H1 (cell line): ENCODE measurements around the gene CGNL1. TPM values are rescaled to one million over a fixed set of nuclear protein-coding genes. Genes with fewer than 3 reads are reported as not detected.

Experiments used
- CTCF ChIA-PET: fragments of 300-600 bp; sonication (Branson Sonifier 250); formaldehyde crosslinking; loops from one replicate; lab custom pipeline; 2021; ENCODE audit not compliant: partially characterized antibody; lab: Charles Lee
- POLR2A ChIA-PET: fragments of 300-600 bp; sonication (Branson Sonifier 250); formaldehyde crosslinking; loops from one replicate; lab custom pipeline; 2021; ENCODE audit warnings: inconsistent platforms; ENCODE audit not compliant: partially characterized antibody; lab: Charles Lee
- DNase-seq, 2 experiments: peaks; one replicate each; pipeline versions ENCODE4 v3.0.0 to v3.0.0-alpha.2; 2010 to 2022; ENCODE audit warnings: low spot score in 2 of 2, low read depth in 1 of 2, mixed read lengths in 1 of 2
- FAIRE-seq: peaks from 2 replicates; lab custom pipeline; 2011; peaks lifted over from hg19 to GRCh38; lab: Jason Lieb, UNC
- H2AFZ ChIP-seq: 2 replicates; pipeline ENCODE4 v1.8.1; 2012; ENCODE audit warnings: low read length, inconsistent platforms
- H2AK5ac ChIP-seq: 2 replicates; pipeline ENCODE4 v1.6.1; 2013; ENCODE audit warnings: low read depth, low read length
- H2BK120ac ChIP-seq: replicated peaks from 2 replicates; pipeline ENCODE3; 2013; ENCODE audit warnings: low read depth, low read length, inconsistent platforms
- H2BK12ac ChIP-seq: 2 replicates; pipeline ENCODE4 v1.6.1; 2013; ENCODE audit warnings: low read depth, low read length
- H2BK15ac ChIP-seq: 2 replicates; pipeline ENCODE4 v1.6.1; 2013; ENCODE audit warnings: low read length
- H2BK20ac ChIP-seq: 2 replicates; pipeline ENCODE4 v1.6.1; 2013; ENCODE audit warnings: low read length
- H2BK5ac ChIP-seq: 2 replicates; pipeline ENCODE4 v1.6.1; 2013; ENCODE audit warnings: low read depth, low read length
- H3K14ac ChIP-seq: 2 replicates; pipeline ENCODE4 v1.6.1; 2013; ENCODE audit warnings: inconsistent platforms; ENCODE audit not compliant: insufficient read length
- H3K18ac ChIP-seq: 2 replicates; pipeline ENCODE4 v1.6.1; 2013; ENCODE audit warnings: low read length; ENCODE audit errors: extremely low read depth
- H3K23ac ChIP-seq: 2 replicates; pipeline ENCODE4 v1.6.1; 2013; ENCODE audit warnings: inconsistent platforms; ENCODE audit not compliant: insufficient read length
- H3K23me2 ChIP-seq: 2 replicates; pipeline ENCODE4 v1.6.1; 2013; ENCODE audit warnings: low read depth, low read length
- H3K27ac ChIP-seq: 2 replicates; pipeline ENCODE4 v1.6.1; 2011; ENCODE audit warnings: low read depth, low read length, inconsistent platforms
- H3K27me3 ChIP-seq, 4 experiments: replicated peaks in 1 of 4; 1 replicate in 1 of 4; 2 replicates in 3 of 4; pipeline versions ENCODE4 v1.6.1 to v1.8.1; 2011 to 2013; ENCODE audit warnings: low read length in 3 of 4, mild to moderate bottlenecking in 3 of 4, inconsistent platforms in 2 of 4, mixed read lengths in 2 of 4, moderate library complexity in 1 of 4; ENCODE audit not compliant: control insufficient read depth in 3 of 4, insufficient read depth in 3 of 4; ENCODE audit errors: extremely low read depth in 1 of 4
- H3K36me3 ChIP-seq, 4 experiments: 2 replicates each; pipeline versions ENCODE4 v1.6.1 to v1.8.1; 2011 to 2013; ENCODE audit warnings: mild to moderate bottlenecking in 4 of 4, low read length in 3 of 4, moderate library complexity in 2 of 4, control low read depth in 1 of 4, inconsistent platforms in 1 of 4; ENCODE audit not compliant: insufficient read depth in 4 of 4, control insufficient read depth in 2 of 4
- H3K4ac ChIP-seq: replicated peaks from 2 replicates; pipeline ENCODE3; 2013; ENCODE audit warnings: low read length, low read depth, mixed read lengths, inconsistent platforms; ENCODE audit not compliant: insufficient read length
- H3K4me1 ChIP-seq, 4 experiments: replicated peaks in 1 of 4; 1 replicate in 1 of 4; 2 replicates in 3 of 4; pipeline versions ENCODE4 v1.6.1 to v1.8.1; 2011 to 2013; ENCODE audit warnings: low read length in 3 of 4, inconsistent platforms in 2 of 4, mixed read lengths in 1 of 4; ENCODE audit not compliant: insufficient read depth in 4 of 4, control insufficient read depth in 3 of 4
- H3K4me2 ChIP-seq, 2 experiments: 2 replicates each; pipeline versions ENCODE4 v1.6.1 to v1.8.1; 2011 to 2013; ENCODE audit warnings: low read depth in 2 of 2, low read length in 2 of 2, control low read depth in 1 of 2, inconsistent platforms in 1 of 2, mild to moderate bottlenecking in 1 of 2; ENCODE audit not compliant: insufficient read depth in 1 of 2
- H3K4me3 ChIP-seq, 4 experiments: fragments of 200-600, 300-600 bp in 1 of 4; sonication (generic), shearing (Covaris generic), sonication (Bioruptor Twin) in 1 of 4; 2 replicates each; pipeline versions ENCODE4 v1.5.1 to v1.8.1; 2011 to 2016; ENCODE audit warnings: low read length in 4 of 4, low read depth in 3 of 4, control low read depth in 2 of 4, inconsistent platforms in 2 of 4, mild to moderate bottlenecking in 2 of 4, mixed read lengths in 1 of 4, moderate library complexity in 1 of 4; ENCODE audit not compliant: insufficient read depth in 2 of 4; ENCODE audit errors: extremely low read depth in 1 of 4
- H3K56ac ChIP-seq: replicated peaks from 2 replicates; pipeline ENCODE3; 2013; ENCODE audit warnings: low read depth, mild to moderate bottlenecking, mixed read lengths, low read length, inconsistent platforms; ENCODE audit not compliant: insufficient read length
- H3K79me1 ChIP-seq: 2 replicates; pipeline ENCODE4 v1.6.1; 2013; ENCODE audit warnings: low read depth, low read length, control low read depth
- H3K79me2 ChIP-seq, 2 experiments: 2 replicates each; pipeline versions ENCODE4 v1.6.1 to v1.8.1; 2012 to 2013; ENCODE audit warnings: low read length in 2 of 2, mild to moderate bottlenecking in 2 of 2, inconsistent platforms in 1 of 2; ENCODE audit not compliant: insufficient read depth in 2 of 2, control insufficient read depth in 1 of 2
- H3K9ac ChIP-seq, 4 experiments: replicated peaks in 1 of 4; 1 replicate in 1 of 4; 2 replicates in 3 of 4; pipeline versions ENCODE4 v1.6.1 to v1.8.1; 2011 to 2013; ENCODE audit warnings: low read depth in 3 of 4, low read length in 3 of 4, control low read depth in 2 of 4, mild to moderate bottlenecking in 2 of 4, moderate library complexity in 2 of 4, inconsistent platforms in 1 of 4; ENCODE audit errors: extremely low read depth in 1 of 4
- H3K9me3 ChIP-seq, 2 experiments: 2 replicates each; pipeline versions ENCODE4 v1.6.1 to v1.8.1; 2012 to 2013; ENCODE audit warnings: mild to moderate bottlenecking in 2 of 2, moderate library complexity in 2 of 2, control low read depth in 1 of 2, inconsistent platforms in 1 of 2, low read depth in 1 of 2, low read length in 1 of 2, mixed read lengths in 1 of 2; ENCODE audit not compliant: insufficient read depth in 2 of 2
- H4K20me1 ChIP-seq, 2 experiments: replicated peaks in 1 of 2; 2 replicates each; pipeline versions ENCODE3 to v1.8.1; 2011 to 2013; ENCODE audit warnings: inconsistent platforms in 2 of 2, low read length in 2 of 2, mild to moderate bottlenecking in 1 of 2; ENCODE audit not compliant: insufficient read depth in 2 of 2, control insufficient read depth in 1 of 2
- H4K5ac ChIP-seq: 2 replicates; pipeline ENCODE4 v1.6.1; 2013; ENCODE audit warnings: low read length, low read depth, mixed read lengths, inconsistent platforms; ENCODE audit not compliant: insufficient read length
- H4K8ac ChIP-seq: 2 replicates; pipeline ENCODE4 v1.8.0; 2013; ENCODE audit warnings: mild to moderate bottlenecking, moderate library complexity, low read length, inconsistent platforms; ENCODE audit not compliant: insufficient read depth; ENCODE audit errors: extremely low read depth
- H4K91ac ChIP-seq: replicated peaks from 2 replicates; pipeline ENCODE3; 2013; ENCODE audit warnings: low read length, mixed read lengths, inconsistent platforms; ENCODE audit not compliant: insufficient read length
- RNF2 ChIP-seq: fragments of 200-900, 300-1000 bp; sonication (generic); IDR thresholded peaks from 2 replicates; pipeline ENCODE4 v1.7.1; 2016; ENCODE audit warnings: borderline replicate concordance, low read depth, mild to moderate bottlenecking, antibody characterized with exemption, low read length; ENCODE audit not compliant: poor library complexity, severe bottlenecking; ENCODE audit errors: missing control alignments
- WGBS, 2 experiments: shearing (Covaris generic) in 1 of 2; methylation state at CpG; one replicate each; pipeline versions ENCODE4 v1.1.6 to v1.1.7; 2013 to 2015; ENCODE audit warnings: low lambda C conversion rate in 2 of 2, mixed read lengths in 2 of 2, inconsistent platforms in 1 of 2, low coverage in 1 of 2, missing lambda C conversion rate in 1 of 2; ENCODE audit not compliant: insufficient replicate concordance in 2 of 2, insufficient coverage in 1 of 2, insufficient read length in 1 of 2; ENCODE audit errors: extremely low coverage in 1 of 2, missing lambda C conversion rate in 1 of 2; 5-methylcytosine and 5-hydroxymethylcytosine counted together
- polyA plus RNA-seq, 7 experiments: library from polyadenylated mRNA; depleted of rRNA in 3 of 7; stranded (reverse) in 5 of 7; unstranded in 2 of 7; fragments of >200 nt in 5 of 7; fragments of 200-250 nt in 2 of 7; gene quantifications; 1 replicate in 5 of 7; 2 replicates in 1 of 7; 4 replicates in 1 of 7; pipeline versions ENCODE4 v1.2.1 to v1.2.3, GENCODE V29; 2011 to 2013; ENCODE audit warnings: missing spikeins in 2 of 7, mixed read lengths in 2 of 7
- total RNA-seq: library from RNA; stranded (reverse); fragmentation: NEBNext Ultra II Directional; extraction: Animal tissue kit (Norgen Biotek cat#: 25700); gene quantifications from 2 replicates; pipeline ENCODE4 v1.2.1, GENCODE V29; 2021

The CGNL1 gene
- total and polyA plus RNA-seq, 2 of the 8 experiments (the other 6 are each of a cell fraction or from before 2014, with no cell fraction given) = 21.8 to 75.6 TPM

- no peak for FAIRE-seq
- no peak for TF ChIP-seq RNF2
These were observed 179.0 kb downstream of the CGNL1 start for GRCh38 chr15:57555270-57555669.

More at GRCh38 chr15:57555270-57555669, 179.0 kb downstream of the CGNL1 start:
- Histone ChIP-seq H3K56ac (no peak overlapping the region), H3K4ac (no peak overlapping the region), H3K27ac (no peak overlapping the region), H3K36me3 (peaks cover 0 to 9% (median 6%) of the 10 kb centered on the region in 4 experiments; a peak in 4 of 8 replicates), H3K23me2 (no peaks in the 10 kb centered on the region), H2BK20ac (no peak overlapping the region), H4K8ac (no peak overlapping the region), H4K5ac (no peak overlapping the region), H3K4me1 (peaks cover 0 to 13% (median 5%) of the 10 kb centered on the region in 4 experiments; a peak in 6 of 7 replicates), H2BK15ac (no peak overlapping the region), H3K4me2 (no peak overlapping the region), H3K18ac (no peak overlapping the region), H2AK5ac (no peak overlapping the region), H3K27me3 (no peaks in the 10 kb centered on the region), H3K79me2 (no peaks in the 10 kb centered on the region), H3K9me3 (no peaks in the 10 kb centered on the region), H3K4me3 (no peak overlapping the region), H2AFZ (no peak overlapping the region), H3K23ac (no peak overlapping the region), H2BK12ac (no peak overlapping the region), H3K79me1 (no peaks in the 10 kb centered on the region), H2BK120ac (no peak overlapping the region), H4K91ac (no peak overlapping the region), H2BK5ac (no peak overlapping the region), H4K20me1 (no peaks in the 10 kb centered on the region), H3K14ac (no peak overlapping the region), H3K9ac (no peak overlapping the region; a peak in 1 of 7 replicates)
- ChIA-PET CTCF (interaction anchor here (1.2 to 4.0 kb wide), 8 partner anchors 10 to 512 kb away, joined by 3 to 18 read pairs (median 8); no protein-coding TSS in a partner anchor), POLR2A (interaction anchor here (1.3 kb wide), 1 partner anchor 13 kb away, joined by 3 read pairs; no protein-coding TSS in a partner anchor)
- WGBS, 2 experiments = 97% methylated on average over 3 of the region's 3 CpGs; no CpG with 5 or more reads in 1 of the 2 experiments
- DNase-seq = no peak
